PC-9 (cell line): ENCODE data around the gene PRPH. TPM values are rescaled to one million over a fixed set of nuclear protein-coding genes. Genes with fewer than 3 reads are reported as not detected.
A peak's percentile ranks its signal among the peaks of the same experiment; 100 is the strongest.

Experiments used
- BruUV-seq: library from RNA; stranded (reverse); fragments of 400-500 nt; replicated peaks from 2 replicates; lab custom pipeline; 2021; lab: Mats Ljungman, UMichigan
- CTCF ChIA-PET: fragments of 300-600 bp; sonication (Branson Sonifier 250); formaldehyde crosslinking; loops from one replicate; lab custom pipeline; 2022; ENCODE audit warnings: antibody characterized with exemption; lab: Charles Lee
- POLR2A ChIA-PET: fragments of 300-600 bp; sonication (Branson Sonifier 250); formaldehyde crosslinking; loops from one replicate; lab custom pipeline; 2022; ENCODE audit warnings: antibody characterized with exemption; ENCODE audit not compliant: unreplicated experiment; lab: Charles Lee
- DNase-seq, 2 experiments: peaks; one replicate each; pipeline versions ENCODE4 v3.0.0 to v3.0.0-alpha.2; 2015 to 2022; ENCODE audit warnings: mixed read lengths in 1 of 2
- H2AFZ ChIP-seq: fragments of 200-600 bp; sonication (generic); 2 replicates; pipeline ENCODE4 v1.8.1; 2017; ENCODE audit warnings: antibody characterized with exemption
- H3F3A ChIP-seq: fragments of 200-600 bp; sonication (generic); 2 replicates; pipeline ENCODE4 v1.8.1; 2017; ENCODE audit warnings: antibody characterized with exemption, mild to moderate bottlenecking, low read depth; ENCODE audit not compliant: insufficient read depth
- H3K27ac ChIP-seq: fragments of 200-600 bp; sonication (generic); 2 replicates; pipeline ENCODE4 v1.6.1; 2016; ENCODE audit warnings: mixed run types
- H3K27me3 ChIP-seq: fragments of 200-600 bp; sonication (generic); 2 replicates; pipeline ENCODE4 v1.6.1; 2016; ENCODE audit warnings: low read depth, mixed run types; ENCODE audit not compliant: insufficient read depth
- H3K36me3 ChIP-seq: fragments of 200-600 bp; sonication (generic); 2 replicates; pipeline ENCODE4 v1.6.1; 2016; ENCODE audit warnings: low read depth, mixed run types
- H3K4me1 ChIP-seq: fragments of 200-600 bp; sonication (generic); replicated peaks from 2 replicates; pipeline ENCODE4 v1.6.1; 2016; ENCODE audit warnings: mixed run types; ENCODE audit not compliant: insufficient read depth
- H3K4me2 ChIP-seq: fragments of 200-600 bp; sonication (generic); 2 replicates; pipeline ENCODE4 v1.6.1; 2017; ENCODE audit warnings: mixed run types
- H3K4me3 ChIP-seq: fragments of 200-600 bp; sonication (generic); 2 replicates; pipeline ENCODE4 v1.6.1; 2016; ENCODE audit warnings: mixed run types
- H3K79me2 ChIP-seq: fragments of 200-600 bp; sonication (generic); 2 replicates; pipeline ENCODE4 v1.6.1; 2017; ENCODE audit warnings: low read depth, mixed run types
- H3K9me2 ChIP-seq: fragments of 200-600 bp; sonication (generic); 2 replicates; pipeline ENCODE4 v1.8.1; 2017; ENCODE audit warnings: mild to moderate bottlenecking; ENCODE audit not compliant: insufficient read depth
- H3K9me3 ChIP-seq: fragments of 200-600 bp; sonication (generic); 2 replicates; pipeline ENCODE4 v1.8.1; 2016; ENCODE audit warnings: low read depth; ENCODE audit not compliant: insufficient read depth
- H4K20me1 ChIP-seq: fragments of 200-600 bp; sonication (generic); 2 replicates; pipeline ENCODE4 v1.8.1; 2017; ENCODE audit not compliant: insufficient read depth
- CTCF ChIP-seq: fragments of 200-600 bp; sonication (generic); conservative IDR thresholded peaks from 2 replicates; pipeline ENCODE4 v1.6.1; 2017; ENCODE audit warnings: mixed run types, antibody characterized with exemption, mild to moderate bottlenecking, moderate library complexity
- EZH2 ChIP-seq: fragments of 200-600 bp; sonication (generic); IDR thresholded peaks from 2 replicates; pipeline ENCODE4 v1.8.0; 2017; ENCODE audit warnings: antibody characterized with exemption, low read depth
- intact Hi-C: fragments of 100-400 bp; cut with micrococcal nuclease; formaldehyde crosslinking; loops from one replicate; pipeline ENCODE4 v1.10.0; 2022; ENCODE audit not compliant: unreplicated experiment
- total RNA-seq: library from RNA; stranded (reverse); gene quantifications from 2 replicates; pipeline ENCODE4 v1.2.3, GENCODE V29; 2021

Gene PRPH
- total RNA-seq, 1 experiment from 2014 or later: 0.46 TPM

GRCh38 chr12:49341777-49342065, 46.8 kb downstream of the PRPH start:
- Histone ChIP-seq H3K27ac (no peak overlapping the region), H3K4me1 (peaks cover 14% of the 10 kb centered on the region), H3K4me3 (no peak overlapping the region), H3K9me2 (no peaks in the 10 kb centered on the region), H3K79me2 (no peaks in the 10 kb centered on the region), H4K20me1 (no peaks in the 10 kb centered on the region), H3F3A (peaks cover 12% of the 10 kb centered on the region; the same call in 1 of the 2 replicates), H3K9me3 (no peaks in the 10 kb centered on the region), H3K4me2 (no peak overlapping the region), H3K36me3 (no peaks in the 10 kb centered on the region), H2AFZ (no peak overlapping the region), H3K27me3 (peaks cover 38% of the 10 kb centered on the region)
- POLR2A ChIA-PET: no interaction called here
- TF ChIP-seq CTCF: no peak
- no peak for TF ChIP-seq EZH2
- no peak for DNase-seq
- intact Hi-C loops: loop anchor here (5.0 kb wide), 1 partner anchor 279 kb away; the partner anchor contains the start of gene KMT2D
- BruUV-seq: no TSS peak
- CTCF ChIA-PET: interaction anchor here (0.5 to 1.2 kb wide), 5 partner anchors 13 to 321 kb away, joined by 3 to 7 read pairs (median 3); no protein-coding TSS in a partner anchor

GRCh38 chr12:49342066-49342913, 47.3 kb downstream of the PRPH start:
- Histone ChIP-seq H3F3A (peaks cover 12% of the 10 kb centered on the region; the same call in 1 of the 2 replicates), H3K36me3 (no peaks in the 10 kb centered on the region), H3K79me2 (no peaks in the 10 kb centered on the region), H3K9me3 (no peaks in the 10 kb centered on the region), H4K20me1 (no peaks in the 10 kb centered on the region), H3K27ac (no peak overlapping the region), H3K9me2 (no peaks in the 10 kb centered on the region), H3K4me1 (peaks cover 19% of the 10 kb centered on the region), H2AFZ (no peak overlapping the region), H3K27me3 (peaks cover 44% of the 10 kb centered on the region), H3K4me2 (peak overlapping the region; percentile 26; the same call in 1 of the 2 replicates), H3K4me3 (no peak overlapping the region)
- TF ChIP-seq EZH2 (no peak), CTCF (peak; percentile 71)
- intact Hi-C loops: loop anchor here (5.0 kb wide), 1 partner anchor 280 kb away; the partner anchor contains the start of gene KMT2D
- BruUV-seq: no TSS peak
- POLR2A ChIA-PET: interaction anchor here (0.6 kb wide), 1 partner anchor 100 kb away, joined by 7 read pairs; no protein-coding TSS in a partner anchor
- peak in 1 of 2 experiments; percentile 74 for DNase-seq
- CTCF ChIA-PET: interaction anchor here (0.5 to 1.2 kb wide), 4 partner anchors 13 to 322 kb away, joined by 3 to 6 read pairs (median 4); no protein-coding TSS in a partner anchor

GRCh38 chr12:49342914-49343731, 48.2 kb downstream of the PRPH start:
- no peak overlapping the region for H2AFZ ChIP-seq
- peaks cover 26% of the 10 kb centered on the region for H3K4me1 ChIP-seq
- peaks cover 45% of the 10 kb centered on the region for H3K27me3 ChIP-seq
- peak overlapping the region; percentile 26; the same call in 1 of the 2 replicates for H3K4me2 ChIP-seq
- no peaks in the 10 kb centered on the region for H3K9me2 ChIP-seq
- POLR2A ChIA-PET: interaction anchor here (0.6 kb wide), 1 partner anchor 100 kb away, joined by 7 read pairs; no protein-coding TSS in a partner anchor
- no peaks in the 10 kb centered on the region for H3K36me3 ChIP-seq
- BruUV-seq: no TSS peak
- no peak overlapping the region for H3K4me3 ChIP-seq
- H3F3A ChIP-seq: peaks cover 12% of the 10 kb centered on the region; the same call in 1 of the 2 replicates
- intact Hi-C loops: loop anchor here (5.0 kb wide), 1 partner anchor 281 kb away; the partner anchor contains the start of gene KMT2D
- TF ChIP-seq EZH2: no peak
- no peak for TF ChIP-seq CTCF
- CTCF ChIA-PET: interaction anchor here (0.6 to 1.2 kb wide), 3 partner anchors 12 to 77 kb away, joined by 3 to 6 read pairs (median 4); no protein-coding TSS in a partner anchor
- no peaks in the 10 kb centered on the region for H4K20me1 ChIP-seq
- no peak for DNase-seq
- H3K9me3 ChIP-seq: no peaks in the 10 kb centered on the region
- H3K27ac ChIP-seq: no peak overlapping the region
- H3K79me2 ChIP-seq: no peaks in the 10 kb centered on the region
